CD14-positive monocyte (primary cell): ENCODE measurements around the gene RAI2. TPM values are rescaled to one million over a fixed set of nuclear protein-coding genes. Genes with fewer than 3 reads are reported as not detected.

ENCODE experiments used
- DNase-seq, 3 donors: peaks; one replicate each; pipeline ENCODE4 v3.0.0-alpha.2; 2011 to 2022
- H2AFZ ChIP-seq: 2 replicates; pipeline ENCODE4 v1.6.0; 2012; ENCODE audit warnings: mild to moderate bottlenecking, low read depth, low read length, inconsistent platforms; ENCODE audit not compliant: insufficient read depth, poor library complexity, severe bottlenecking
- H3K27ac ChIP-seq, 2 donors: 1 replicate in 1 of 2; 2 replicates in 1 of 2; pipeline ENCODE4 v1.5.1; 2012 to 2013; ENCODE audit warnings: low read length in 2 of 2, control low read depth in 1 of 2, inconsistent platforms in 1 of 2, low read depth in 1 of 2, mild to moderate bottlenecking in 1 of 2
- H3K27me3 ChIP-seq, 2 donors: one replicate each; pipeline versions ENCODE4 v1.6.0 to v1.6.1; 2011 to 2013; ENCODE audit warnings: low read length in 2 of 2; ENCODE audit not compliant: control insufficient read depth in 2 of 2, insufficient read depth in 2 of 2
- H3K36me3 ChIP-seq, 2 donors: replicated peaks in 1 of 2; 1 replicate in 1 of 2; 2 replicates in 1 of 2; pipeline versions ENCODE4 v1.5.1 to v1.6.1; 2012 to 2013; ENCODE audit warnings: low read length in 2 of 2, control low read depth in 1 of 2, inconsistent platforms in 1 of 2, mild to moderate bottlenecking in 1 of 2; ENCODE audit not compliant: insufficient read depth in 2 of 2, control insufficient read depth in 1 of 2
- H3K4me1 ChIP-seq, 2 donors: 1 replicate in 1 of 2; 2 replicates in 1 of 2; pipeline versions ENCODE4 v1.5.1 to v1.6.1; 2012 to 2013; ENCODE audit warnings: low read length in 2 of 2, control low read depth in 1 of 2, inconsistent platforms in 1 of 2, mild to moderate bottlenecking in 1 of 2, moderate library complexity in 1 of 2; ENCODE audit not compliant: insufficient read depth in 2 of 2, control insufficient read depth in 1 of 2
- H3K4me2 ChIP-seq: replicated peaks from 2 replicates; pipeline ENCODE3; 2012; ENCODE audit warnings: low read length, moderate library complexity, mild to moderate bottlenecking; ENCODE audit not compliant: poor library complexity, severe bottlenecking; ENCODE audit errors: extremely low read depth
- H3K4me3 ChIP-seq, 3 experiments: fragments of 200-600 bp in 1 of 3; sonication (generic) in 1 of 3; replicated peaks in 1 of 3; 1 replicate in 2 of 3; 2 replicates in 1 of 3; pipeline ENCODE4 v1.5.1; 2011 to 2013; ENCODE audit warnings: low read length in 3 of 3, mild to moderate bottlenecking in 3 of 3, control low read depth in 2 of 3, low read depth in 2 of 3, inconsistent platforms in 1 of 3, moderate library complexity in 1 of 3
- H3K79me2 ChIP-seq: 2 replicates; pipeline ENCODE4 v1.6.0; 2012; ENCODE audit warnings: mild to moderate bottlenecking, control low read depth, inconsistent platforms, low read length, moderate library complexity; ENCODE audit not compliant: insufficient read depth
- H3K9ac ChIP-seq: 2 replicates; pipeline ENCODE4 v1.6.0; 2017; ENCODE audit warnings: low read length, mild to moderate bottlenecking; ENCODE audit not compliant: insufficient read depth, poor library complexity, severe bottlenecking
- H3K9me3 ChIP-seq, 2 donors: replicated peaks in 1 of 2; 1 replicate in 1 of 2; 2 replicates in 1 of 2; pipeline versions ENCODE4 v1.5.1 to v1.6.1; 2012 to 2013; ENCODE audit warnings: low read length in 2 of 2, control low read depth in 1 of 2; ENCODE audit not compliant: control insufficient read depth in 1 of 2, insufficient read depth in 1 of 2
- H4K20me1 ChIP-seq: 2 replicates; pipeline ENCODE4 v1.6.0; 2012; ENCODE audit warnings: mild to moderate bottlenecking, low read length, control low read depth, moderate library complexity; ENCODE audit not compliant: insufficient read depth
- H3K27ac Mint-ChIP-seq, 7 donors: one replicate each; pipeline ENCODE4 v1.8.0; 2020; ENCODE audit warnings: mild to moderate bottlenecking in 7 of 7, mixed read lengths in 7 of 7, moderate library complexity in 6 of 7, inconsistent platforms in 2 of 7
- H3K27me3 Mint-ChIP-seq, 3 donors: one replicate each; pipeline ENCODE4 v1.8.0; 2021 to 2022; ENCODE audit warnings: low read depth in 3 of 3, mild to moderate bottlenecking in 3 of 3, mixed read lengths in 3 of 3, moderate library complexity in 3 of 3, inconsistent platforms in 1 of 3
- H3K36me3 Mint-ChIP-seq, 2 donors: one replicate each; pipeline ENCODE4 v1.8.0; 2020; ENCODE audit warnings: mixed read lengths in 2 of 2, inconsistent platforms in 1 of 2, mild to moderate bottlenecking in 1 of 2
- H3K4me1 Mint-ChIP-seq: one replicate; pipeline ENCODE4 v1.8.0; 2020; ENCODE audit warnings: mild to moderate bottlenecking, mixed read lengths
- H3K4me3 Mint-ChIP-seq, 2 donors: one replicate each; pipeline ENCODE4 v1.8.0; 2020; ENCODE audit warnings: mild to moderate bottlenecking in 2 of 2, mixed read lengths in 2 of 2, moderate library complexity in 1 of 2
- H3K9me3 Mint-ChIP-seq, 7 donors: one replicate each; pipeline ENCODE4 v1.8.0; 2020 to 2022; ENCODE audit warnings: mixed read lengths in 7 of 7, mild to moderate bottlenecking in 6 of 7, moderate library complexity in 6 of 7, inconsistent platforms in 2 of 7
- WGBS: methylation state at CpG from one replicate; pipeline ENCODE4 v1.1.5; 2013; ENCODE audit warnings: missing lambda C conversion rate; ENCODE audit not compliant: insufficient coverage; 5-methylcytosine and 5-hydroxymethylcytosine counted together
- intact Hi-C, 2 donors: fragments of 100-400 bp; cut with micrococcal nuclease; formaldehyde crosslinking; loops; one replicate each; pipeline versions ENCODE4 v1.15.0 to v1.15.1; 2023
- polyA plus RNA-seq, 3 donors: library from polyadenylated mRNA; depleted of rRNA in 1 of 3; unstranded in 2 of 3; stranded (reverse) in 1 of 3; fragments of 300-500 nt in 2 of 3; fragments of >200 nt in 1 of 3; fragmentation: Illumina TruSeq in 2 of 3; gene quantifications; 1 replicate in 2 of 3; 2 replicates in 1 of 3; pipeline ENCODE4 v1.2.3, GENCODE V29; 2012 to 2021
- TF ChIP-seq, protein P1 (sequence below): fragments of 200-600 bp; IDR thresholded peaks from one replicate; pipeline ENCODE4 v1.8.0; 2022; ENCODE audit warnings: antibody characterized with exemption, mild to moderate bottlenecking

The RAI2 gene
- polyA plus RNA-seq, 3 donors: not detected

DNA sequence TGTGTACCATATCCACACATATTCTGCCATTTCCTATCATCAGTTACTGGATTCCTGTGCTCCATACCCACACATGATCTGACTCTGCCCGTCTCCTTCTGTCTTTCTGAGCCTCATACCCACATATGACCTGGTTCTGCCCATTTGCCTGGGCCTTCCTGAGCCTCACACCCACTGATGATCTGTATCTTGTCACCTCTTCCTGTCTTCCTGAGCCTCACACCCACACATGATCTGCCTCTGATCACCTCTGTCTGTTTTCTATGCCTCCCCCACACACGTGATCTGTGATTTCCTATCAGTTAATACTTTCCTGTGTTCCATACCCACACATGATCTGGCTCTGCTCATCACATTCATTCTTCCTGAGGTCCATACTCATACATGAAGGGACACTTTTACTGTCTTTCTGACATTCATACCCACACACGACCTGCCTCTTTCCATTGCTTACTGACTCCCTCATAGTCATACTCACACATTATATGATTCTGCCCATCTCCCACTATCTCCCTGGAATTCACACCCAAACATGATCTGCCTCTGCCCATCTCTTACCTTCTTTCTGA is 91.3 kb downstream of the RAI2 start:
- H4K20me1 ChIP-seq: no peaks in the 10 kb centered on the region
- H3K4me2 ChIP-seq: no peak overlapping the region
- H3K4me1 Mint-ChIP-seq: no peaks in the 10 kb centered on the region
- 77% methylated on average over 2 of the region's 3 CpGs for WGBS
- no peak overlapping the region for H3K4me3 ChIP-seq
- H3K9me3 Mint-ChIP-seq: no peaks in the 10 kb centered on the region
- peaks cover 0 to 3% of the 10 kb centered on the region in 2 donors for H3K4me1 ChIP-seq
- H3K9ac ChIP-seq: no peak overlapping the region
- H3K36me3 ChIP-seq: no peaks in the 10 kb centered on the region
- TF ChIP-seq, protein P1, sequence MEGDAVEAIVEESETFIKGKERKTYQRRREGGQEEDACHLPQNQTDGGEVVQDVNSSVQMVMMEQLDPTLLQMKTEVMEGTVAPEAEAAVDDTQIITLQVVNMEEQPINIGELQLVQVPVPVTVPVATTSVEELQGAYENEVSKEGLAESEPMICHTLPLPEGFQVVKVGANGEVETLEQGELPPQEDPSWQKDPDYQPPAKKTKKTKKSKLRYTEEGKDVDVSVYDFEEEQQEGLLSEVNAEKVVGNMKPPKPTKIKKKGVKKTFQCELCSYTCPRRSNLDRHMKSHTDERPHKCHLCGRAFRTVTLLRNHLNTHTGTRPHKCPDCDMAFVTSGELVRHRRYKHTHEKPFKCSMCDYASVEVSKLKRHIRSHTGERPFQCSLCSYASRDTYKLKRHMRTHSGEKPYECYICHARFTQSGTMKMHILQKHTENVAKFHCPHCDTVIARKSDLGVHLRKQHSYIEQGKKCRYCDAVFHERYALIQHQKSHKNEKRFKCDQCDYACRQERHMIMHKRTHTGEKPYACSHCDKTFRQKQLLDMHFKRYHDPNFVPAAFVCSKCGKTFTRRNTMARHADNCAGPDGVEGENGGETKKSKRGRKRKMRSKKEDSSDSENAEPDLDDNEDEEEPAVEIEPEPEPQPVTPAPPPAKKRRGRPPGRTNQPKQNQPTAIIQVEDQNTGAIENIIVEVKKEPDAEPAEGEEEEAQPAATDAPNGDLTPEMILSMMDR: no peak
- H3K36me3 Mint-ChIP-seq: no peaks in the 10 kb centered on the region
- no peaks in the 10 kb centered on the region for H3K9me3 ChIP-seq
- H3K27me3 ChIP-seq: peaks cover 0 to 3% of the 10 kb centered on the region in 2 donors
- no peaks in the 10 kb centered on the region for H3K27me3 Mint-ChIP-seq
- DNase-seq: no peak
- H3K27ac ChIP-seq: no peak overlapping the region
- H3K4me3 Mint-ChIP-seq: no peak overlapping the region
- H3K27ac Mint-ChIP-seq: no peak overlapping the region
- no peaks in the 10 kb centered on the region for H3K79me2 ChIP-seq
- intact Hi-C loops: no loop called here
- H2AFZ ChIP-seq: no peak overlapping the region

DNA sequence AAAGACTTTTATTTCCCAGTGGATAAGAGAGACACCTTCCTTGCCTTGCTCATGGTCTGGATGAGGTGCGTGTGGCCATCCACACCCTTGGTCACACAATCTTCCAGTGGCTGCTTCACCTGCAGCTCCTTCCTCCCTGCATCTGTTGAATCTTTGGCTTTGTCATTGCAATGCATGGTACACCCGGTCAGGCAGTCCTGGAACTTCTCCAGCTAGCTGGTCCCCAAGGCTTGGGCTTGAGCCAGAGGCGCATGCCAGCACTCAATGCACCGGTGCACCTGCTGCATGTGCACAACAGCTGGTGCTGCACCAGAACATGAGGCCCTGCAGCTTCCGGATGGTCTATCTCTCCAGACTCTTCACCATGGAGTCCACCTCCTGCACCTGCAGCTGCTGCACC is 92.1 kb downstream of the RAI2 start:
- H2AFZ ChIP-seq: no peak overlapping the region
- H3K9me3 ChIP-seq: no peaks in the 10 kb centered on the region
- no peaks in the 10 kb centered on the region for H4K20me1 ChIP-seq
- no peak overlapping the region for H3K27ac ChIP-seq
- no peaks in the 10 kb centered on the region for H3K36me3 ChIP-seq
- no peaks in the 10 kb centered on the region for H3K79me2 ChIP-seq
- Mint-ChIP-seq H3K4me1 (no peaks in the 10 kb centered on the region), H3K27me3 (no peaks in the 10 kb centered on the region), H3K4me3 (no peak overlapping the region), H3K9me3 (no peaks in the 10 kb centered on the region), H3K27ac (no peak overlapping the region), H3K36me3 (no peaks in the 10 kb centered on the region)
- peaks cover 0 to 3% of the 10 kb centered on the region in 2 donors for H3K4me1 ChIP-seq
- H3K9ac ChIP-seq: no peak overlapping the region
- 100% methylated on average over 4 of the region's 5 CpGs for WGBS
- no peak for DNase-seq
- no peak overlapping the region for H3K4me3 ChIP-seq
- peaks cover 0 to 3% of the 10 kb centered on the region in 2 donors for H3K27me3 ChIP-seq
- TF ChIP-seq, protein P1: no peak
- H3K4me2 ChIP-seq: no peak overlapping the region
- intact Hi-C loops: no loop called here
